Measurements from ENCODE around the gene FLVCR1.

FLVCR1 gene

GRCh38 chr1:212945463-212946160 is 87.5 kb downstream of the FLVCR1 start:
- DNase-seq (ENCODE audit: low read depth): no peak

DNA sequence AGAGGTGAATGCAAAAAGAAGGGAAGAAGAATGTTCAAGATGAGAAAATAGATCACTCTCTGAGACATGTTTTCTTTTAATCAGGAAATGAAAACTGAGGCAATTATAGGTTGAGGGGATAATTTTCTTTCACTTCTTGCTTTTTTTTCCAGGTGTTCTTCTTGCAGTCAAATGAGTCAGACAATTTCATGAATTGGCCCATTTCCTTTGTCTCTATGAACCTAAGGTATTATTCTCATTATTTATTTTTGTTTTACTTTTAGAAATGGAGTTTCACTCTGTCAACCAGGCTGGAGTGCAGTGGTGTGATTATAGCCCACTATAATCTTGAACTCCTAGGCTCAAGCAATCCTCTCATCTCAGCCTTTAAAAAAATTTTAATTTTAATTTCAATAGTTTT is 88.8 kb downstream of the FLVCR1 start:
- no peak for DNase-seq (ENCODE audit: low read depth)
